Measurements from ENCODE around the gene ADGRD1. TPM values are rescaled to one million over a fixed set of nuclear protein-coding genes. Genes with fewer than 3 reads are reported as not detected.
"Not testable (repeated sequence)": the region's sequence is repeated elsewhere in the genome, so short reads cannot be mapped to it uniquely, and the experiment has no call there.

ADGRD1 gene
- total RNA-seq, 1 donor from 2014 or later, result 11.0 TPM

DNA sequence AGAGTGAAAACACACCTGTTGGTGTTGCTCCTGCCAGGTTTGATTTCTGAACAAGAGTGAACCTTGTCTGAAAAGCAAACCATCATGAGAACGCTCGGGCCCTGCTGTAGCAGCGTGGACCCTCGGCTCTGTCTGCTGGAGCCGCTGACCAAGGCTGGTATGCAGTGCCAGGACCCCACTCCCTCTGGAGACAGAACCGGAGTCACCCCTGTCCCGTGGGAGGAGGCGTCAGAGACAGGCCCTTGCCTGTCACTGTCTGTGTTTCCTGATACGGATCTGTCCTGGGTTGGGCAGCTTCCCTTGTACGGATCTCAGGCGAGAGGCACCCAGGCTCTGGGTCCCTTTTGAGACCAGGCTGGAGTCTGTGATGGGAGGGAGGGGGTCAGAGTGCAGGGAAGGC lies 111.6 kb downstream of the ADGRD1 start:
- peaks cover 8% of the 10 kb centered on the region for H3K27me3 Mint-ChIP-seq
- TF ChIP-seq, protein P1, sequence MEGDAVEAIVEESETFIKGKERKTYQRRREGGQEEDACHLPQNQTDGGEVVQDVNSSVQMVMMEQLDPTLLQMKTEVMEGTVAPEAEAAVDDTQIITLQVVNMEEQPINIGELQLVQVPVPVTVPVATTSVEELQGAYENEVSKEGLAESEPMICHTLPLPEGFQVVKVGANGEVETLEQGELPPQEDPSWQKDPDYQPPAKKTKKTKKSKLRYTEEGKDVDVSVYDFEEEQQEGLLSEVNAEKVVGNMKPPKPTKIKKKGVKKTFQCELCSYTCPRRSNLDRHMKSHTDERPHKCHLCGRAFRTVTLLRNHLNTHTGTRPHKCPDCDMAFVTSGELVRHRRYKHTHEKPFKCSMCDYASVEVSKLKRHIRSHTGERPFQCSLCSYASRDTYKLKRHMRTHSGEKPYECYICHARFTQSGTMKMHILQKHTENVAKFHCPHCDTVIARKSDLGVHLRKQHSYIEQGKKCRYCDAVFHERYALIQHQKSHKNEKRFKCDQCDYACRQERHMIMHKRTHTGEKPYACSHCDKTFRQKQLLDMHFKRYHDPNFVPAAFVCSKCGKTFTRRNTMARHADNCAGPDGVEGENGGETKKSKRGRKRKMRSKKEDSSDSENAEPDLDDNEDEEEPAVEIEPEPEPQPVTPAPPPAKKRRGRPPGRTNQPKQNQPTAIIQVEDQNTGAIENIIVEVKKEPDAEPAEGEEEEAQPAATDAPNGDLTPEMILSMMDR (conservative IDR thresholded peaks at IDR 0.05), result no peak

DNA sequence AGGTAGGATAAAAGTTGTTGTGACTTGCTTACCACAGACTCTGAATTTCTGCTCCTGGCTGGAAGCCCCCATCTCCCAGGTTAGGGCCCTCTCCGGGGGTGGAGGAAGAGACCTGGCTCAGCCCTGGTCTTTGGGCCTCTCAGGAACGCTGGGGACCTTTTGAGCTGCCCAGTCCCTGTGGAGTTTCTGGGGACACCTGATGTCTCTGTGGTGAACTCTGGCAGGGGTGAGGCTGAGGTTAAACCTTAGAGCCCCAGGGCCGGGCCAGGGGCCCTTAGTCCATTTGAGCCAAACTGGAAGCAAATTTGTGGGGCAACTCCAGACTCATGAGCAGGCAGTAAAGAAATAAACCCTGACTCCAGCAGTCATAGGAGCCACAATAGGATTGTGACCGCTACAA lies 112.1 kb downstream of the ADGRD1 start:
- Mint-ChIP-seq H3K27me3 (peaks cover 8% of the 10 kb centered on the region), H3K9me3 (no peaks in the 10 kb centered on the region), H3K27ac (no peak overlapping the region), H3K36me3 (no peaks in the 10 kb centered on the region), H3K4me1 (ENCODE audit: unreplicated experiment) (no peaks in the 10 kb centered on the region), H3K4me3 (no peak overlapping the region)
- TF ChIP-seq, protein P1 (conservative IDR thresholded peaks at IDR 0.05), result no peak
- no peak for DNase-seq (ENCODE audit: extremely low spot score, unreplicated experiment)

More for the DNA sequence above, 111.6 kb downstream of the ADGRD1 start:
- Mint-ChIP-seq H3K9me3 (no peaks in the 10 kb centered on the region), H3K27ac (no peak overlapping the region), H3K36me3 (no peaks in the 10 kb centered on the region), H3K4me3 (no peak overlapping the region), H3K4me1 (ENCODE audit: unreplicated experiment) (no peaks in the 10 kb centered on the region)
- DNase-seq (ENCODE audit: extremely low spot score, unreplicated experiment), result no peak

GRCh38 chr12:131066207-131066885 lies 112.6 kb downstream of the ADGRD1 start:
- Mint-ChIP-seq H3K27me3 (peaks cover 8% of the 10 kb centered on the region), H3K27ac (no peak overlapping the region), H3K9me3 (no peaks in the 10 kb centered on the region), H3K36me3 (no peaks in the 10 kb centered on the region), H3K4me1 (ENCODE audit: unreplicated experiment) (no peaks in the 10 kb centered on the region), H3K4me3 (no peak overlapping the region)
- DNase-seq (ENCODE audit: extremely low spot score, unreplicated experiment), result peak; percentile 65
- TF ChIP-seq, protein P1 (conservative IDR thresholded peaks at IDR 0.05), result no peak

- TF ChIP-seq, protein P1 (conservative IDR thresholded peaks at IDR 0.05), result no peak
- Mint-ChIP-seq H3K27ac (no peak overlapping the region), H3K27me3 (peaks cover 8% of the 10 kb centered on the region), H3K9me3 (no peaks in the 10 kb centered on the region), H3K36me3 (no peaks in the 10 kb centered on the region), H3K4me3 (no peak overlapping the region), H3K4me1 (ENCODE audit: unreplicated experiment) (no peaks in the 10 kb centered on the region)
- peak; percentile 56 for DNase-seq (ENCODE audit: extremely low spot score, unreplicated experiment)
Observed at GRCh38 chr12:131066886-131067490, 113.3 kb downstream of the ADGRD1 start.

DNA sequence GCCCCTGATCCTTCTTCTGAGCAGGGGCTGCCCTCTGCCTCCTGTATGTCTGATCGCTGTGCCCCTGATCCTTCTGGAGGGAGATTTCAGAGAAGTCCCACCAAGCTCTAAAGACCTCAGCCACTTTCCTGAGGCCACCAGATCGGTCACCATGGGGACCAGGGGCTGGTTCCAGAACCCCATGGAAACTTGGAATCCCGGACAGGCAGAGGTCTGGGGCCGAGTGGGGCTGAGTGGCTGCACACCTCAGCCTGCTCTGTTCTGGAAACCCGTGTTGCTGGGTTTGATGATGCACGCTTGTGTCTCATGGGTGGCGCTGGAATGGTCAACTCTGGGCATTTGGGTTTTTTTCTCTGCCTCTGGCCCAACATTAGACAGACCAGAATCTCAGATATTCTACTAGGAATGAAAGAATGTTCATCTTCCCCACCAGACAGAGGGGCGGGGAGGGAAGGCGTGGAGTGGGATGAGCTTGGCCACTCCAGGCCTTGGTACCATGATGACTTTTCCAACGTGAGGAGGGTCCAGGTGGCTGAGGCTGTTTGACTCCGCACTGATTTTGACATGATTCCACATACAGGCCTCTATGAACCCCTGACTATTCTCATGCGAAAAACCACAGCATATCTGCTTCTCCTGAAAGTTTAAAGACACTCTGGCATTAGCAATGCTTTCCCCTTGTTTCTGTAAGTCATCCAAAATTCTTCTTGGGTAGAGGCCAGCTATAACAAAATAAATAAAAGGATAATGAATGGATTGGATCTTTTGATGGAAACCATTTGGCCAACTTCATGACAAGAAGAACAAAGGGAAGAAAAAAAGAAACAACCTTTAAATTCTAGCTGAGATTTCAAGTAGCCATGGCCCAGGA lies 114.5 kb downstream of the ADGRD1 start:
- H3K4me1 Mint-ChIP-seq (ENCODE audit: unreplicated experiment), result no peaks in the 10 kb centered on the region
- TF ChIP-seq, protein P1 (conservative IDR thresholded peaks at IDR 0.05), result no peak
- no peak overlapping the region for H3K4me3 Mint-ChIP-seq
- H3K36me3 Mint-ChIP-seq, result no peaks in the 10 kb centered on the region
- H3K9me3 Mint-ChIP-seq, result no peaks in the 10 kb centered on the region
- H3K27ac Mint-ChIP-seq, result no peak overlapping the region
- peaks cover 8% of the 10 kb centered on the region for H3K27me3 Mint-ChIP-seq
- no peak for DNase-seq (ENCODE audit: extremely low spot score, unreplicated experiment)

GRCh38 chr12:131068926-131069720 lies 115.4 kb downstream of the ADGRD1 start:
- H3K36me3 Mint-ChIP-seq; H3K27ac Mint-ChIP-seq; H3K4me1 Mint-ChIP-seq (ENCODE audit: unreplicated experiment); H3K9me3 Mint-ChIP-seq; H3K27me3 Mint-ChIP-seq; H3K4me3 Mint-ChIP-seq; DNase-seq (ENCODE audit: extremely low spot score, unreplicated experiment): not testable (repeated sequence)

GRCh38 chr12:131070136-131070535 lies 116.4 kb downstream of the ADGRD1 start:
- DNase-seq (ENCODE audit: extremely low spot score, unreplicated experiment), result peak; percentile 60
- H3K9me3 Mint-ChIP-seq; H3K36me3 Mint-ChIP-seq; H3K27me3 Mint-ChIP-seq; H3K27ac Mint-ChIP-seq; H3K4me1 Mint-ChIP-seq (ENCODE audit: unreplicated experiment); H3K4me3 Mint-ChIP-seq: not testable (repeated sequence)

- H3K27me3 Mint-ChIP-seq; H3K4me3 Mint-ChIP-seq; H3K4me1 Mint-ChIP-seq (ENCODE audit: unreplicated experiment); H3K27ac Mint-ChIP-seq; DNase-seq (ENCODE audit: extremely low spot score, unreplicated experiment); H3K9me3 Mint-ChIP-seq; H3K36me3 Mint-ChIP-seq: not testable (repeated sequence)
Observed at GRCh38 chr12:131070668-131071067, 117.0 kb downstream of the ADGRD1 start.
